Inflammatory macrophage (primary cell): ENCODE measurements around the gene MAGEF1.
"Not testable (repeated sequence)": the region's sequence is repeated elsewhere in the genome, so short reads cannot be mapped to it uniquely, and the experiment has no call there.

Experiments used
- DNase-seq, 2 donors: peaks; one replicate each; pipeline ENCODE4 v3.0.0-alpha.2; 2020 to 2022

The MAGEF1 gene

GRCh38 chr3:184741798-184742675, 30.2 kb upstream of the MAGEF1 start:
- no peak for DNase-seq

GRCh38 chr3:184741259-184741556, 29.3 kb upstream of the MAGEF1 start:
- DNase-seq = no peak

- peak; percentile 70 to 79 for DNase-seq
These were observed 28.8 kb upstream of the MAGEF1 start for GRCh38 chr3:184740509-184741258.

GRCh38 chr3:184739594-184740505, 28.0 kb upstream of the MAGEF1 start:
- DNase-seq = no peak

- DNase-seq = no peak
These were observed 27.1 kb upstream of the MAGEF1 start for GRCh38 chr3:184738982-184739381.

GRCh38 chr3:184738506-184738890, 26.6 kb upstream of the MAGEF1 start:
- DNase-seq = no peak

- peak in 1 of 2 donors; percentile 23 for DNase-seq
These were observed 26.0 kb upstream of the MAGEF1 start for GRCh38 chr3:184737641-184738505.

- no peak for DNase-seq
These were observed 25.2 kb upstream of the MAGEF1 start for GRCh38 chr3:184737063-184737462.

DNA sequence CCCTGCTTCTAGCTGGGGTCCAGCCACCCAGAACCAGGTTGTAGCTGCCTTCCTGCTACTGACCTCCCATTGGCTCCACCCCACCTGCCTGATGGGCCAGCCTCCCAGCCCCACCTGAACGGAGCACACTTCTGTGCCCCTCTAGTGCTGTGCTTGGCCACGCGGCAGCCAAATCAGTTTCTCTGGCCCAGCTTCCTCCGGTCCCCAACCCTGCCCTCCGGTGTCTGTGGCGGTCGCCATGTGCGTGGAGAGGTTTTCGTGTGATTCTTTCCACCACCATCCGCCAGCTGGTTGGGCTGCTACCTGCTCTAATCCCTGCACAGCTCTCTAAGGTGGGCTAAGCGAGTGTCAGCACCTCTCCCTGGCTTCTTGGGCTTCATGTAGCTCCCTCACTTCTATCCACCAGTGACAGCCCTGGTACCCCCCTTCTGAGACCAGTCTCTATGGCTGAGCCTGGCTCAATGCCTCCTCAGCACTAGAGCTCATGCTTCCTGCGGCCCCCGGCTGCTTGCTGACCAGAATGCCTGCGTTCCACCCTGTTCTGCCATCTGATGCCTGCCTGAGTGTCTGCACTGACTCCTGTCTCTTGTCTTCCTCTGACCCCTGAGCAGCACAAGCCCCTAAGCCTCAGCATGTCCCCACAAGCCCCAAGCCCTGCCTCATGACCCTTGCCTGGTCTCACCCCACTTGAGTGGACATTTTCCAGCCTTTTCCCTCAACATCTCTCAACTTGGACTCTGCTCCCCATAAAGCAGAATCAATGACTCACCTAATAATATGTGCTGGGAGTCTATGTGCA, 23.2 kb upstream of the MAGEF1 start:
- DNase-seq = no peak

- DNase-seq = no peak
These were observed 22.2 kb upstream of the MAGEF1 start for GRCh38 chr3:184733971-184734608.

GRCh38 chr3:184733181-184733580, 21.3 kb upstream of the MAGEF1 start:
- DNase-seq = no peak

- no peak for DNase-seq
These were observed 20.1 kb upstream of the MAGEF1 start for GRCh38 chr3:184731786-184732537.

GRCh38 chr3:184730924-184731323, 19.1 kb upstream of the MAGEF1 start:
- DNase-seq = no peak

GRCh38 chr3:184729154-184729553, 17.3 kb upstream of the MAGEF1 start:
- DNase-seq = not testable (repeated sequence)

- DNase-seq = no peak
These were observed 16.2 kb upstream of the MAGEF1 start for GRCh38 chr3:184728010-184728527.

DNA sequence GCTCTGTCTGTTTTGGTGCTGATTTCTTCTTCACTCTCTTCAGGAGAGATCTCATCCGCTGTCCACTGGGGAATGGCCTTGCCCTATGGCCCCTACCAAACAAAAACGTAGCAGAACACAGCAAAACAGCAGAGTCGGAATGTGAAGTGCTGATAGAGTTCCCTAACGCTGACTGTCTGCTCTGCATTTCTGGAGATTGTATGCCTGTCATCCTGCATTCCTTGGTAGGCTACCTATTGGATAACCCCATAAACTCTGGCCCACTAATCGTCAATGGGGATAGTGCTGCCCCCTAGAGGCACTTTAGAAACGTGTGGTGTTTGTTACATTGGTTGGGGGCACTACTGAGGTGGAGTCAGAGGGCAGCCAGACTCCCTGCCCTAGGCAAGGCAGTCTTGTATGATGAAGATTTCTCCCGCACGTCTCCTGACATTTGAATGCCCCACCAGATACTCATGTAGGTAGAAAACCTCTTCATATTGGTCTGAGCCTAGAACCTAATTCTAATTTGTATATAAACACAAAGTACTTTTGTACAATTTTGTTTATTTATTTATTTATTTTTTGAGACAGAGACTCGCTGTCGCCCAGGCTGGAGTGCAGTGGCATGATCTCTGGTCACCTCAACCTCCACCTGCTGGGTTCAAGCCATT, 15.6 kb upstream of the MAGEF1 start:
- peak; percentile 62 for DNase-seq

- no peak for DNase-seq
These were observed 14.6 kb upstream of the MAGEF1 start for GRCh38 chr3:184726497-184726896.

- DNase-seq = no peak
These were observed 13.4 kb upstream of the MAGEF1 start for GRCh38 chr3:184725176-184725719.

- no peak for DNase-seq
These were observed 12.8 kb upstream of the MAGEF1 start for GRCh38 chr3:184724699-184725098.
